Renal cortical epithelial cell (primary cell): ENCODE results near the gene ADGRG6. TPM values are rescaled to one million over a fixed set of nuclear protein-coding genes. Genes with fewer than 3 reads are reported as not detected.
"Not testable (repeated sequence)": the region's sequence is repeated elsewhere in the genome, so short reads cannot be mapped to it uniquely, and the experiment has no call there.

Source experiments
- DNase-seq: peaks from one replicate; pipeline ENCODE4 v3.0.0-alpha.2; 2011; ENCODE audit warnings: low read depth
- total RNA-seq: library from RNA; depleted of rRNA; stranded (reverse); fragments of >200 nt; gene quantifications from 2 replicates; pipeline ENCODE4 v1.2.3, GENCODE V29; 2014

Gene ADGRG6
- total RNA-seq, 1 donor from 2014 or later = 26.1 TPM

DNA sequence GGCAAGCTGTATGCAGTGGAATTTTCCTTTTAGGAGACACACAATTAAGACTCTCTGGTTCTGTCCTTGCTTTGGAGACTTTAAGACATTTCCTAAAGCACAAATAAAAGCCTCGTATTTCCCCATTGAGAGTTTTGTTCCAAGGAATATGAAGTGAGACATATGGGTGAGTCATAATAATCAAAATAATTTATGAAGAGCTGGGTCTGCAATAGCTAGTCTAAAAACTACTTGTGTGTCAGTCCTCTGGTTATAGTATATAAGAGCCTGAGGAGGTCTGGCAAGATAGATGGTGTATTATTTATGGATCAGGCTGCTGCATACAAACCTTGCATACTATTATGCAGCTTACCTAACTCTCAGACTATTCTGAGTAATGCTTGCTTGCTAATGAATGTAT lies 142.6 kb downstream of the ADGRG6 start:
- no peak for DNase-seq

DNA sequence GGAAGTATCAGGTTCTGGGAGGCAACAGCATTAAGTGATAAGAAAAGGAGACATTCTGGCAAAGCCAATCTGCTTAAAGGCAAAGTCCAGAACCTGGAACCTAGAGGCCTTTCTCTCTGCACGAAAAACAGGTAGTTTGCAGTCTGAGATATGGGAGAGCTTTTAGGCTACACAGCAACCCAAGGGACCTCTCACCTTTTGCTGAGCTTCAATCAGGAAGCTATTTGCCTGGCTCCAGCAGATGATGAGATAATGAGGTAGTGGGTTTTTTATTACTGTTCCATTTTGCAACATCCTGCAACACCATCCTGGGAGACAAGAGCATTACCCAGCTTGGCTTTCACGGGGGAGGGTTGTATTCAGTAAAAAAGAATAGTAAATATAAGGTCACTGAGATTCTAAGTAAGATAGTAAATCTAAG lies 143.1 kb downstream of the ADGRG6 start:
- DNase-seq = no peak

DNA sequence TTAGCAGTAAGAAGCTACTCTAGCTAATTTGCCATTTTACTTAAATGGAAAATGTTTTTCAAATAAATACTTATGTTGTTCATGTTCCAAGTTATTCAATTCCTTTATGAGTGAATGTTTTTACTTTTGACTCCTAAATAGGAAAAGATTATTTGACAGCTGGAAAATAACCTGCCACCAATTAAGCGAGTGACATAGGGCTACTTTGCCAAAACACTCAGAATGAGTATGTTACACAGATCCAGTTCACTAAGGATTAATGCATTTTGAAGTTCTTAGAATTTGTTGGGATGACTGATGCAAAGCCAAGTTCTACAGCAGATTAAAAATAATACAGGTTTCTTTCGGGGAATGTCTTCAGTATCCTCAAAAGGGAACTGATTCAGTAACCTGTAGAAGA lies 144.4 kb downstream of the ADGRG6 start:
- DNase-seq = no peak

DNA sequence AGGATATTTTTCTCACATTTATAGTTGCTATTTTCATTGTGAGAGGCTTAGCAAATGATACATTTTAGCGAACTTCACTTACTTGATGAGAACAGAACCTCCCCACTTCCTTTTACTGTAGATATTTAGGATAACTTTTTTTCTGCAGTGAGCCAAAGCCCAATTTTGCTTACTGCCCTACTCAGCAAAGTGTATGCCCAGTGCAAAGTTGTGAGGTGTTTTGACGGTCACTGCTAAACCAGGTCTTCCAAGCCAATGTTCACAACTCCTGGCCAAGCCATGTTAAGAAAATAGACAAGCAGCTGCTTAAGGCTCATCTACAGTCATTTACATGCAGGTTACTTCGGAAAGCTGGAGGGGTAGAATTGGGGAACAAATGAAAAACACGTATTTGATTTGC lies 144.8 kb downstream of the ADGRG6 start:
- no peak for DNase-seq

DNA sequence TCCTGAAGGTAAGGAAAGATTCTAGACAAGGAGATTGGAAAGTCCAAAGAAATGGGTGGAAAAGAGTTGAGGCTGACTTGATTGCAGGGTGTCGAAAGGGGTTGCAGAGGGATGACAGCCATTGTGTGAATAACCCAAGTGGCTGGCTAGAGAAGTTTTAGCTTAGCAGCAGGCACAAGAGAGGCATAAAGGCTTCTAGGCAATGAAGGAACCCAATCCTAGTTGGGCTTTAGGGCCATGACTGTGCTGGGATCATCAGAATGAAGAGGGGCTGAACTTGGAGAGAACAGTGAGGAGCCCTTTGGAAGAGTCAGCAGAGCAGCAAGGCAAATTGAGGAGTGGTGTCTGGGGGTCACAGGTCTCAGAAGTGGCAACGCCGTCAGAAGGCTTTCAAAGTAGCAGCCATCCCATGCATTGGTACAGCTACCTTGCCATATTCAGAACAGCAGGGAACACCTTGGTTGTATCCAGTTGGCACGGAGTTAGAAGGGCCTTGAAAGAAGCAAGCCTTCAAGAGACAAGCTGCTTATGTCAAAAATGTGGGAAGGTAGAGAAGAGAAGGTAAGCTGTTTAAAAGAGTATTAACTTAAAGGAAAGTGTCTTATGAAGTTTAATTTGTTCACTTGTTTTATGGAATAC lies 146.4 kb downstream of the ADGRG6 start:
- DNase-seq = no peak

DNA sequence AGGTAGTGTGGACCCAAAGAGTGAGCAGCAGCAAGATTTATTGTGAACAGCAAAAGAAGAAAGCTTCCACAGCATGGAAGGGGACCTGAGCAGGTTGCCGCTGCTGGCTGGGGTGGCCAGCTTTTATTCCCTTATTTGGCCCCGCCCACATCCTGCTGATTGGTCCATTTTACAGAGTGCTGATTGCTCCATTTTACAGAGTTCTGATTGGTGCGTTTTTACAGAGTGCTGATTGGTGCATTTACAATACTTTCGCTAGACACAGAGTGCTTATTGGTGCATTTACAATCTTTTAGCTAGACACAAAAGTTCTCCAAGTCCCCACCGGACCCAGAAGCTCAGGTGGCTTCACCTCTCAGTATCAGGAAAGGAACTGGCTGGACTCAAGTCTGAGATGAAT lies 149.0 kb downstream of the ADGRG6 start:
- DNase-seq = not testable (repeated sequence)

DNA sequence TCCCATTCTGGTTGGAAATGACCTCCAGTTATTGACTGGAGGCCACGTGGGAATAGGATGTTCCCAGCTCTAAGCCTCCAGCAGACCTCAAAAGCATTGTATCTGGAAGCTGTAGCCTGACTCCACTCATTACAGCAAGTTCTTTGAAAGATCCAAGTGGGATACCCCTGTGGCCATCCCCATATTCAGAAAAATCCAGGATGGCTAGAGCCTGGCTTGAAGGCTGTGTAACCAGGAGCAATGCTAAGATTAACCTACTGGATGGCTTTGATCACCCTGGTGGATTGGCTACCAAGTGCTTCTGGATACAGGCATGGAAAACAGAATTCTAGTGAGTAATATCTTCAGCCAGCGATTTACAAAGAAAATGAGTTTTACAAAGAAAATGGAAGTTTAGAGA lies 151.2 kb downstream of the ADGRG6 start:
- no peak for DNase-seq

DNA sequence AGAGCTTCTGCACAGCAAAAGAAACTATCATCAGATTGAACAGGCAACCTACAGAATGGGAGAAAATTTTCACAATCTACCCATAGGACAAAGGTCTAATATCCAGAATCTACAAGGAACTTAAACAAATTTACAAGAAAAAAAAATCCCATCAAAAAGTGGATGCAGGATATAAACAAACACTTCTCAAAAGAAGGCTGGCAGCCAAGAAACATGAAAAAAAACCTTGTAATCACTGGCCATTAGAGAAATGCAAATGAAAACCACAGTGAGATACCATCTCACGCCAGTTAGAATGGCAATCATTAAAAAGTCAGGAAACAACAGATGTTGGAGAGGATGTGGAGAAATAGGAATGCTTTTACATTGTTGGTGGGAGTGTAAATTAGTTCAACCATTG lies 152.4 kb downstream of the ADGRG6 start:
- DNase-seq = peak; percentile 42

DNA sequence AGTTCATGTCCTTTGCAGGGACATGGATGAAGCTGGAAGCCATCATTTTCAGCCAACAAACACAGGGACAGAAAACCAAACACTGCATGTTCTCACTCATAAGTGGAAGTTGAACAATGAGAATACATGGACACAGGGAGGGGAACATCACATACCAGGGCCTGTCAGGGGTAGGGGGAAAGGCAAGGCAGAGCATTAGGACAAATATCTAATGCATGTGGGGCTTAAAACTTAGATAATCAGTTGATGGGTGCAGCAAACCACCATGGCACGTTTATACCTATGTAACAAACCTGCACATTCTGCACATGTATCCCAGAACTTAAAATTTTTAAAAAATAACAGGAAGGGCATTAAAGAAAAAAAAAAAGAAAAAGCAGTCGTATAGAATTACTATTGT lies 153.0 kb downstream of the ADGRG6 start:
- not testable (repeated sequence) for DNase-seq

DNA sequence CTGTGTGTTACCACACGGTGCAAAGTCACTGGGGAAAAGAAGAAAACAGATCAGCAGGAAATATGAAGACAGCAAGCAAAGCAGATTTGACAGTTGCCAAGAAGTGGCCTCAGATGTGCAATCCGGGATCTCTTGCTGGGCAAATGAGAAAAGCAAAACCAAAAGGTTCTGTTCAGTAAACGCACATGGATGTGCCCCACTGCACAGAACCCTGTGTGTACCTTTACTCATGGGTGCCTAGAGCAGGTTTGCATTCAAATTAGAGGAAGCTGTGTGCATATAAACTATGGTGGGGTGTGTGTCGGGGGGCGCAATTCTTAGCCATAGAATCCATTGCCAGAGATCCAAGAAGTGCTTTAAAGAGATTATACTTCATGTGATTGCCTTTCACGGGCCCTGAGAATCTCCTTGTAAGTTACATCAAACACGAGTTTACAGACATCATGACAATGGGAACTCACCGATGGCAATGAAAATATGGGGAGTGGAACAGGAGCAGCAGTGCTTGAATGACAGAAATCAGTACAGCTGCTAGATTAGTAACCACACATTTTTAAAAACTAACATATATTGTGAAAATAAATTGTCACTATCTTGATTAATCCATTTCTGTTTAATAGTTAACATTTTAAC lies 154.3 kb downstream of the ADGRG6 start:
- peak; percentile 23 for DNase-seq

DNA sequence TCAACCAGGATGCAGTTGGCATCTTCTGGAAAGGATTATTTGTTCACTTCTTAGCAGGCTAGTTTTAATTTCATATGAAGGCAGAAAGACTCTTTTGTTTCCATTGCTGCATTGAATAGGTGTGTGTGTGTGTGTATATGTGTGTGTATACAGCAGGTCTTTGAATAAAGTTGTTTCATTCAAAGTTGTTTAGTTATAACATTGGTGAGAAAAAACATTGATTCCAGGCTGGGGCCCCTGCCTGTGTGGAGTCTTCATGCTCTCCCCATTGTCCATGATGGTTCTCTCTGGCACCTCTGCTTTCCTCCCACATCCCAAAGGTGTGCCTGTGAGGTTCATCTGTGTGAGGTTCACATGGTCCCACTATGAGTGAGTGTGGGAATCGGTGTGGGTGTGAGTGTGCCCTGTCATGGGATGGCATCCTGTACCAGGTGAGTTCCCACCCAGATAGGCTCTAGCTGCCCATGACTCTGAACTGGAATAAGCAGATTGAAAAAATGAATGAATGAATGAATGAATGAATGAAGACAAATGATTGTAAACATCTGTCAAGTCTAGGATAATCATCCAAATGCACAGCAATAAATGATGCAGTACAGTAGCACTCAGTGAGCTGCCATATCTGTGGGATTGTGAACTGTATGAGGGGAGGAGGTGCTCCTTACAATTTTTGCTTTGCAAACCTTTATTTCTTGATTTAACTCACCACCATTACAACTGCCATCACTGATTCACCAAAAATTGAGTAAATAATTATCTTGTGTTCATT lies 156.0 kb downstream of the ADGRG6 start:
- no peak for DNase-seq

DNA sequence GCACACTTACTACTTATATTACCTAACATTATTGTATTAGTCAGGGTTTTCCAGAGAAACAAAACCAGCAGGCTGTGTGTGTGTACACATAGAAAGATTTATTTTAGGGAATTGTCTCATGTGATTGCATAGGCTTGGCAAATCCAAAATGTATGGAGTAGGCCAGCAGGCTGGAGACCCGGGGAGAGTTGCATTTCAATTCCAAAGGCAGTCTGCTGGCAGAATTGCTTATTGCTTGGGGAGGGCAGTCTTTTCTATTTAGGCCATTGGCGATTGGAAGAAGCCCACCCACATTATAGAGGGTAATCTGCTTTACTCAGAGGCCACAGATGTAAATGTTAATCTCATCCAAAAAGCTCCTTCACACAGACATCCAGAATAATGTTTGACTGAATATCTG lies 157.0 kb downstream of the ADGRG6 start:
- no peak for DNase-seq

DNA sequence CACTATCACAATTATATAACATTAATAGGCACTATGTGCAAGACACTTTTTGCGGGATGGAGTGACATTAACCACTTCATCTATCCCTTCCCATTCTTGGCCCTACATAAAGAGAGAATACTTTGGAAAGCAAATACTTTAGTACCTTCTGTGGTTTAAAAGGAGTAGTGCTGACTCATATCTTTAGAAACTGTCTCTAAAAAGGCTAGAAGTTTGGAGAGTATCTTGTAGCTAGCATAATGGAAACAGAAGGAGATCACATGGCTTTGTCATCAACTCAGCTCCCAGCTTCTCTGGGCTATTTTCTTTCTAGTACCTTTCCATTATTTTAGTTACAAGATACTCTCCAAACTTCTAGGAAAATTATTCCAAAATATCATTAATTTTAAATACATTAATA lies 157.5 kb downstream of the ADGRG6 start:
- peak; percentile 41 for DNase-seq

DNA sequence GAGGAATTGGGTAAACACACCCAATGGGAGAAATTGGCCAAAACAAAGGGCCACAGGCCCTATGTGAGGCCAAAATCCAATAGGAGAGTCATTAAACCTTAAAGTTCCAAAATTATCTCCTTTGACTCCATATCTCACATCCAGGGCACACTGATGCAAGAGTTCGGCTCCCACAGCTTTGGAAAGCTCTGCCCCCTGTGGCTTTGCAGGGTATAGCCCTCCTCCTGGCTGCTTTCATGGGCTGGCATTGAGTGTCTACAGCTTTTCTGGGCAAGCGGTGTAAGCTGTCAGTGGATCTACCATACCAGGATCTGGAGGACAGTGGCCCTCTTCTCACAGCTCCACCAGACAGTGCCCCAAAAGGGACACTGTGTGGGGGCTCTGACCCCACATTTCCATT lies 160.5 kb downstream of the ADGRG6 start:
- no peak for DNase-seq

DNA sequence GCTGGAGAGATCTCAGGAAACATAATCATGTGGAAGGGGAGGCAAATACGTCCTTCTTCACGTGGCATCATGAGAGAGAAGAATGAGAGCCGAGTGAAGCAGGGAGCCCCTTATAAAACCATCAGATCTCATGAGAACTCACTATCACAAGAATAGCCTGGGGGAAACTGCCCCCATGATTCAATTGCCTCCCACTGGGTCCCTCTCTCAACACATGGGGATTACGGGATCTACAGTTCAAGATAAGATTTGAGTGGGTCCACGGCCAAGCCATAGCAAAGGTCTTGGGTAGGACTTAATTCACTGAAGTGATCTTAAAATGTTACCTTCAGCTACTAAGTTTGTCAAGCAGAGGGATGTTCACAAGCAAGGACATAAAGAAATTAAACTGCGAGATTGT lies 162.2 kb downstream of the ADGRG6 start:
- no peak for DNase-seq

DNA sequence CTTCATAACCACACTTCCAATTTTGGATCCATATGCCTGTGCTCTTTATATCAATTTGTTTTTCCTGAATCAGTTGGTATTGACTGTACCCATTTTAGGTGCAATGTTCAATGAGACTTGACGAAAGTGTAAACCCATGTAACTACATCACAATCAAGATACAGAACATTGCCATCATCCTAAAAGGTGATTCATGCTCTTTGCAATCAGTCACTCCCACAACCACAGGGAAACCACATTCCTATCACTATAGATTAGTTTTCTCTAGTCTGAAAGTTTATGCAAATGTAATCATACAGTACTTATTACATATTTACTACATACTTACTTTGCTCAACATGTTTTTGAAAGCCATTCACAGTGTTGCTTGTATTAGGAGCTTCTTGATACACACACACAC lies 167.4 kb downstream of the ADGRG6 start:
- no peak for DNase-seq

DNA sequence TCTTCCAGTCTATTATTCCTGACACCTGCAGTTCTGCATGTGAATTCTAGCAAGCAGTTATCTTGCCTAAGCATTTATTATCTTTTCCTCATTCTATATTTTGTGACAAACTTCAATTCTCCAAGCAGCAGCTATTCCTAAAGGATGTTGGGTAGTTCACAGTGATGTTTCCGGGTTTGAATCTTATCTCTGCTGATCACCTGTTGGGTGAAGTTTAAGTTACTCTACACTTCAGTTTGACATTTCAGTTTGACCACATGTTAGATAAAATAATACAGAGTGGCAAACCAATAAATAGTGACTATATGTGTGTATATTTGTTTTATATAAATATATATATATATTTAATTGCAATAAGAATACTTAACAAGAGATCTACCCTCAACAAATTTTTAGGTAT lies 168.6 kb downstream of the ADGRG6 start:
- no peak for DNase-seq

DNA sequence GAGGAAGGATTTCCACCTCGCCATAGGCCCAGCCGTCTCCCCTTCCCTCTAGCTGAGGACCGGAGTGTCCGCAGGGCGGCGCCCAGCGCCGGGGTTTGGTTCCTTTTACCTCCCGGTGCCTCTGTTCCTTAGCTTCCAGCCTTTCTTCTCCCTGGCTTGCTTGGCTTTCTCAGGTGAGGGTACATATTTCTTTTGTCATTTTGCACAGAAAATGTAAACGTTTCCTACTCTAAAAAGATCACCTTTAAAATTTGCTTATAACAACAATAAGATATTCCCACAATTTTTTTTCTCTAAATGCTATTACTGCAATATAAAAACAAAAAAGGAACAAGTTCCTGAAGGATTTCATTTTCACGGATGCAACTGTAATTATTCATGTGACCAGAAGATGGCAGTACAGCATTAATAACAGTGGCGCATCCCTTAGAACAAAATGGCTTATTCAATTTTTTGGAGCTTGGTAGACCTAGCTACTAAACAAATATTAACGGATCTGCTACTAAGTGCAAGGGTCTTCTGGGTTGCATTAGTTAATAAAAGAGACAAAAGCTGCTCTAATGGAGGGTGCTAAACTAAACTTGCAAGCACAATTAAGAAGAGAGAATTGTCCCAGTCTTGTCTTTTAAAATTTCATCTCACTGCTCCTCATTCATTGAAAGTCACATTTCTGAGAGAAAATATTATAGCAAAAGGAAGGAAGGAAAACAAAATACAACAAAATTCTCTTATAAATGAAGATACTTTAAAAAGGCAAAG lies 172.9 kb downstream of the ADGRG6 start:
- DNase-seq = peak; percentile 72

DNA sequence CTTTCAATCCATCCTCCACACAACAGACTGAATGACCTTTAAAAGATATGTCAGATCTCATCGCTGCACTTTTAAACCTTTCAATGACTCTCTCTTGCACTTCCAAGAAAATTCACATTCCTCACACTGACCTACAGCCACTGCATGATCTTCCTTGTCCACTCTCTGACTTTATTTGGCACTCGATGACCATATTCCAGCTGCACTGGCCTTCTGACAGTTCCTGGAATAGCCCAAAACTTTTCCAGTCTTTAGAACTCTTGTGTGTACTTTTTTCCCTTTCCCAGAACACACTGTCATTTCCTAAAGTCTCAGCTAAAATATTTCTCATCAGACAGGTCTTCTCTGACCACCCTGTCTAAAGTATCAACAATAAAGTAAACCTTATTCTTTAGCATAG lies 174.6 kb downstream of the ADGRG6 start:
- no peak for DNase-seq

DNA sequence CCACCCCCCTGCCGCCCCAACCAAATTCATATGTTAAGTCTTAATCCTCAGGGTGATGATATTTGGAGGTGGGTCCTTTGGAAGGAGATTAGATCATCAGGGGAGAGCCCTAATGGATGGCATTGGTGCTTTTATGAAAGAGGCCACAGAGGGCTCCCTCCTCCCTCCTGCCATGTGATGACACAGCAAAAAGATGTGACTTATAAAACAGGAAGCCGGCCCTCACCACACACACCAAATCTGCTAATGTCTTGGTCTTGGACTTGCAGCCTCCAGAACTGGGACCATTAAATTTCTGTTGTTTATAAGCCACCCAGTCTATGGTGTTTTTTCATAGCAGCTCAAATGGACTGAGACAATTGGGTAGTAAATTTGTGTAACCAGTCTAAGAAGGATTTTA lies 176.3 kb downstream of the ADGRG6 start:
- DNase-seq = peak; percentile 18

DNA sequence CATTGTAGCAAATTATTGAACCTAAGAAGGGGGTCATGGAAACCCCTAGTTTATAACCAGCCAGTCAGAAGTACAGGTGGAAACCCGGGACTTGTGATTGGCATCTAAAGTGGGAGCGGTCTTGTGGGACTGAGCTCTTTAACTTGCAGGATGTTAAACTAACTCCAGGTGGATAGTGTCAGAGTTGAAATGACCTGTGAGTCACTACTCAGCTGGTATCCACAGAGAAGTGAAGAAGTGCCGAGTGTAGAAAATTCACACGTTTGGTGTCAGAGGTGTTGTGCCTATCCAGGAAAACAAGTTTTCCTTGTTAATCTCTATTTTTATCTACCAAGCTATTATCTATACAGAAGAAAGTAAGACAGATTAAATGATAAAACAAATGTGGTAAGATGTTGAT lies 179.7 kb downstream of the ADGRG6 start:
- DNase-seq = peak; percentile 68

DNA sequence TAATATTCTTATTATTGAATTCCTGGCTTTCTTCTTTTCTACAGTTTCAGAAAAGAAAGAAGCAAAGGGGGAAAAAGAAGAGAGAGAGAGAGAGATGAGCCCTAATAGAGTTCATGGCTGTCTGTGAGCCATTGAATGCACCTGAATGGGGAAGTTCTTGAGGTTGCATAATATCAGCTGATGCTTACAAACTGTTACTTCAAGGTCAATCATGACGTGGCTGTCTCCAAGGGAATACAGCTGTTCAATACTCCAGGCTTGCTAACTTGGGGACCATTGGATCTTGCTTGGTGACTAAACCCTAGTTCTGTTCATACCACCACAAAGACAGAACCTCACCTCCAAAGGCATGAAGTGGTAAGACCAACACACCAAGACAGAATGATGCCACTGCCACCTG lies 180.4 kb downstream of the ADGRG6 start:
- peak; percentile 23 for DNase-seq
